GM04504 (cell line): ENCODE measurements around the gene TXNDC16.
"Not testable (repeated sequence)": the region's sequence is repeated elsewhere in the genome, so short reads cannot be mapped to it uniquely, and the experiment has no call there.

Source experiments
- DNase-seq: peaks from one replicate; pipeline ENCODE4 v3.0.0-alpha.2; 2012; ENCODE audit warnings: low read depth

Gene TXNDC16, protein sequence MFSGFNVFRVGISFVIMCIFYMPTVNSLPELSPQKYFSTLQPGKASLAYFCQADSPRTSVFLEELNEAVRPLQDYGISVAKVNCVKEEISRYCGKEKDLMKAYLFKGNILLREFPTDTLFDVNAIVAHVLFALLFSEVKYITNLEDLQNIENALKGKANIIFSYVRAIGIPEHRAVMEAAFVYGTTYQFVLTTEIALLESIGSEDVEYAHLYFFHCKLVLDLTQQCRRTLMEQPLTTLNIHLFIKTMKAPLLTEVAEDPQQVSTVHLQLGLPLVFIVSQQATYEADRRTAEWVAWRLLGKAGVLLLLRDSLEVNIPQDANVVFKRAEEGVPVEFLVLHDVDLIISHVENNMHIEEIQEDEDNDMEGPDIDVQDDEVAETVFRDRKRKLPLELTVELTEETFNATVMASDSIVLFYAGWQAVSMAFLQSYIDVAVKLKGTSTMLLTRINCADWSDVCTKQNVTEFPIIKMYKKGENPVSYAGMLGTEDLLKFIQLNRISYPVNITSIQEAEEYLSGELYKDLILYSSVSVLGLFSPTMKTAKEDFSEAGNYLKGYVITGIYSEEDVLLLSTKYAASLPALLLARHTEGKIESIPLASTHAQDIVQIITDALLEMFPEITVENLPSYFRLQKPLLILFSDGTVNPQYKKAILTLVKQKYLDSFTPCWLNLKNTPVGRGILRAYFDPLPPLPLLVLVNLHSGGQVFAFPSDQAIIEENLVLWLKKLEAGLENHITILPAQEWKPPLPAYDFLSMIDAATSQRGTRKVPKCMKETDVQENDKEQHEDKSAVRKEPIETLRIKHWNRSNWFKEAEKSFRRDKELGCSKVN

DNA sequence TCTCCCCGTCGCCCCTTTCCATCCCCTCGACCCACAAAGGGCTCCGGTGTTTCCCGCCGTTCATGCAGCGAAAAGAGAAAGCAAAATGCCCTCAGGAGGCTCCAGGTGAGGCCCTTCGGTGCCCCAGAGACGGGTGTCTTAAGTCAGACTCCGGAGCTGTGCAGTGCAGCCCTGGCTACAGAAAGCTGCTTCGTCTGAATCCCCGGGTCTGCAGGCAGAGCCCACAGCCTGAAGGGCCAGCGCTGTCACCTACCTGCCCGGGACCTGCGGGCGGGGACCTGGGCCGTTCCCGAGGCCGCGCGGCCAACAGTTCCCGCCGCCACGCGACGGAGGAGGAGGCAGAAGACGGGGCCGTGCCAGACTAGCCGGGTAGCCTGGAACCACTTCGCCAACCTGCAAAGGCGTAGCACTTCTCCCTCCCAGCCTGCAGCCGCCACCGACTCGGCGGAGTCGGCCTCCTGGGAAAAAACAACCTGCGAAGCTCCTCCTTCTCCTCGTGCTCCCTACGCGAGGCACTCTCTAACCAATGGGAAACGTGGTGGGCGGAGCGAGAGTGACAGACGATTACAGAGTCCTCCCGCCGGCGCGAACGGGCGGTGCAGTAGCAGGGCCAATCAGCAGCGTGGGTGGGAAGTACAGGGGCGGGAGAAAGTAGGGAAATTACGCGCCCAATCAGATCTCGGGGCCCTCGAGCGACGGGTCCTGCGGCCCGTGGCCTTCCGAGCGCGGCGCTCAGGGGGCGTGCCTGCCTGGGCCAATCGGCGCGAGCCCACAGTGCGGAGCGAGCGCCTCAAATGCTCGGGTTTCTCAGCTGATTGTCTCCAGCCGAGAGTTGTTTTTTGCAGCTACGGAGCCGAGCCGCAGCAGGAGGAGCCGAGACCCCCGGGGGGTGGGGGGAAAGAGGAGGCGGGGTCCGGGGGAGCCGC, at the start of gene TXNDC16, which contains the start of gene GPR137C:
TSS of gene TXNDC16 (minus strand) at position 443 of the 926 bp plus-strand sequence. CDS start 8,948 bp downstream, outside the sequence.
TSS of gene GPR137C (plus strand) at position 774 of the 926 bp plus-strand sequence. CDS start 312 bp downstream, outside the sequence.
- peak; percentile 98 for DNase-seq

DNA sequence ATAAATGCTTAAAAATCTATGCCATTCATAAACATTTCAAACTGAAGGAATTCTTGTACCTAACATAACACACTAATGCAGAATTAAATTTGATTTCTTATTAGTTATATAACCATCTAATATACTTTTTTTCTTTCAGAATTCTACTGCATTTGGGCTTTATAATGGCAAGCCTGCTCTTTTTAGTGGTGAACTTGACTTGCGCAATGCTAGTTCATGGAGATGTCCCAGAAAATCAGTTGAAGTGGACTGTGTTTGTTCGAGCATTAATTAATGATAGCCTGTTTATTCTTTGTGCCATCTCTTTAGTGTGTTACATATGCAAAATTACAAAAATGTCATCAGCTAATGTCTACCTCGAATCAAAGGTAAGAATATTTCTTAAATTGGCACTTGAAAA, 47.7 kb upstream of the TXNDC16 start:
- DNase-seq, result no peak

DNA sequence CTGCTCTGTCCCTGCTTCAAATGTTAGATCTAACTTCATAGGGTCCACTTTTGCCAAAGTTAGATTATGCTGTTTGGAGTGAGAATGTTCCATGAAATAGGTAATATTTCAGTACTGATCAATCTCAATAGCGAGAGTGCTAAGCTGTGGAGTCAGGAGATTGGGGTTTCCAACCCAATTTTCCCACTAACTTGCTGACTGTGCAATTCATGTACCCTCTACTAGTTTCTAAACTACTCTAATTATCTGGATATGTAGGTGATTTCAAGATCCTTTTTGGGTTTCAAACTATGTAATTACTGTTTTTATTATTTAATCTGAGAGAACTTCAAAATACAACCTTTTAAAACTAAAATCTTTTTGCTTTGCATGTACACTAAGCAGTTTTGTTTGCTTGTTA, 46.3 kb upstream of the TXNDC16 start:
- DNase-seq, result no peak

DNA sequence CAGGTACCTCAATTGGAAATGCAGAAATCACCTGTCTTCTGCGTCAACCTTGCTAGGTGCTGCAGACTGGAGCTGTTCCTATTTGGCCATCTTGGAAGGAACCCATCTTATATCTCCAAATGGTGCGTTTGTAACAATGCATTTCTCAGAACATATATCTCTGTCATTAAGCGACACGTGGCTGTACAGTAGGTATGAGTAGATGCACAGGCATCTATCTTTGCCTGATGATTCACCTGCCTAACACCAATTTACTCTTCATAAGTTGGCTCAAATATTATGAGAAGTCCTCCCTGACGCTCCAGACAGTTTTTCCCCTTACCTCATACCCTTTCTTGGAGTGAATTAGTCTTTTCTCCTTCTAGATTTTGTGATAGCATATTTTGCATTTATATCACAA, 44.6 kb upstream of the TXNDC16 start:
- no peak for DNase-seq

DNA sequence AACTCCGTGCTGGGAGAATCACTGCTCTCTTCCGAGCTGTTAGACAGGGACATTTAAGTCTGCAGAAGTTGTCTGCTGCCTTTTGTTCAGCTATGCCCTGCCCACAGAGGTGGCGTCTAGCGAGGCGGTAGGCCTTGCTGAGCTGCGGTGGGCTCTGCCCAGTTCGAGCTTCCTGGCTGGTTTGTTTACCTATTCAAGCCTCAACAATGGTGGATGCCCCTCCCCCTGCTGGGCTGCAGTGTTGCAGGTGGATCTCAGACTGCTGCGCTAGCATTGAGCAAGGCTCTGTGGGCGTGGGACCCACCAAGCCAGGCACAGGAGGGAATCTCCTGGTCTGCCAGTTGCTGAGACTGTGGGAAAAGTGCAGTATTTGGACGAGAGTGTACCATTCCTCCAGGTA, 44.0 kb upstream of the TXNDC16 start:
- DNase-seq, result no peak

DNA sequence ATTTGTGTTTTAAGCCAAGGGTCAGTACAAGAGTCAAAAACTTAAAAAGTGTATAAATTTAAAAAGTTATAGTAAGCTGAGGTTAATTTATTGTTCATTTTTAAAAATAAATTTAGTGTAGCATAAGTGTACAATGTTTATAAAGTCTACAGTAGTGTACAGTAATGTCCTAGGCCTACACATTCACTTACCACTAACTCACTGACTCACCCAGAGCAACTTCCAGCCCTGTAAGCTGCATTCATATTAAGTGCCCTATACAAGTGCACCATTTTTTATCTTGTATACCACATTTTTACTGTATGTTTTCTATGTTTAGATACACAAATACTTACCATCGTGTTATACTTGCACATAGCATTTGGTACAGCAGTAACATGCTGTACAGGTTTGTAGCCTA, 38.0 kb upstream of the TXNDC16 start:
- DNase-seq, result no peak

DNA sequence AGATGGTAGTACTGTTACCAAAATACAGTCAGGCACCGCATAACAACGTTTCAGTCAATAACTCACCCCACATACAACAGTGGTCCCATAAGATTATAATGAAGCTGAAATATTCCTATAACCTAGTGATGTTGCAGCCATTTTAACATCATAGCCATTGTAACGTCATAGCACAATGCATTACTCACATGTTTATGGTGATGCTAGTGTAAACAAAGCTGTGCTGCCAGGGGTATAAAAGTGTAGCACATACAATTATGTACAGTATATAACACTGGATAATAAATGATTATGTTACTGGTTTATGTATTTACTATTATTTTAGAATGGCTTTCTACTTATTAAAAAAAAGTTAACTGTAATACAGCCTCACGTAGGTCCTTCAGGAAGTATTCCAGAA, 37.3 kb upstream of the TXNDC16 start:
- no peak for DNase-seq

DNA sequence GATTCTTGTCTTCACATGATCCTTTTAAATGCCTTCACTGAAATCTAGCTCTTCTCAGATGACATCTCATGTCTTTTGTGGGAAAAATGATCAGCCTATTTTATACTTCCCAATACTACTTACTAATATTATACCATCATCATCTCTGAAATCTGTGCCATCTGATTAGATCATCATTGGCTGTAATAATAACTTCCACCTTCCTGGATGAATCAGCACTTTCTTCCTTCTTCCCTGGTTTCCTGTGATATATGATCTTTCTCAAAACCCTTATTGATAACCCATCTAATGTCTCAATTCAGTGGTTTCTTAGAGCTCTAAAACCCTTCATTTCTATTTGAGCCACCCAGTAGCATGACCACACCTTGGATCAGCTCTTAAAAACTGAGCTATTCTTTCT, 31.2 kb upstream of the TXNDC16 start:
- DNase-seq, result no peak

DNA sequence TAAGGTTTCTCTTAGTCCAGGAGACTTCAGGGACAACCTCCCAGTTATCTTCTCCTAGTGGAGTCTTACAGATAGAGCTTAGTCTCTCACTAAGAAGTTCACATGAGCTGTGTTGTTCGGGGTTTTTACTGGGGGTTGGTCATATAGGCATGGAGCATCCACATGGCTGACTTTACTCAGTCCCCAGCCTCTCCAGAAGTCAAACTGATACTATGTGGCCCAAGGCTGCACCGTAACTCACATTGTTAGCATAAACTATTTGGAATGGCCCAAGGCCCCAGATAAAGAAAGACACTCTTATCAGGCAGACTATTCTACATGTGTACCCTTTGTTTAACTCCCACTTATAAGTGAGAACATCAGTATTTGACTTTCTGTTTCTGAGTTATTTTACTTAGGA, 23.6 kb upstream of the TXNDC16 start:
- no peak for DNase-seq

DNA sequence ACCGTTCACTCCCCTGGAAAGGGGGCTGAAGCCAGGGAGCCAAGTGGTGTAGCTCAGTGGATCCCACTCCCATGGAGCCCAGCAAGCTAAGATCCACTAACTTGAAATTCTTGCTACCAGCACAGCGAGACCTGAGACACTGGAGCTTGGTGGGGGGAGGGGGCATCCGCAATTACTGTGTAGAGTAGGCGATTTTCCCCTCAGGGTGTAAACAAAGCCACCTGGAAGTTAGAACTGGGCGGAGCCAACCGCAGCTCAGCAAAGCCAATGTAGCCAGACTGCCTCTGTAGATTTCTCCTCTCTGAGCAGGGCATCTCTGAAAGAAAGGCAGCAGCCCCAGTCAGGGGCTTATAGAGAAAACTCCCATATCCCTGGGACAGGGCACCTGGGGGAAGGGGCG, 16.1 kb upstream of the TXNDC16 start:
- not testable (repeated sequence) for DNase-seq

DNA sequence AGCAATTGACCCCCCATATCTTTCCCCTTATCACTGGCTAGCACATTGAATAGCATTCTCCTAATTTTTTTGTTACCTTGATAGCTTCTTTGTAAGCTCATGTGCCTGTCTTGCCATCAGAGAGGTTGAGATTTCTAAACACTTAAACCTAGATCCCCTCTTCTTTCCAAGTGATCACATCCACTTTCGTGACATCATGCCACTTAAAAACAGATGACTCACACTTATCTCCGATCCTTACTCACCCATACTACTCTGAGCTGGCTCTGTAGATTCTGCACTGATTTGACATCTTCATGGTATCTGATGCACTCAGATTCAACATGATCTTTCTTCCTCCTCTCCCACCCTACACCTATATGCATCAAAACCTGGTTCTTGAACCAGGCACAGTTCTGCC, 10.8 kb upstream of the TXNDC16 start:
- DNase-seq, result no peak

DNA sequence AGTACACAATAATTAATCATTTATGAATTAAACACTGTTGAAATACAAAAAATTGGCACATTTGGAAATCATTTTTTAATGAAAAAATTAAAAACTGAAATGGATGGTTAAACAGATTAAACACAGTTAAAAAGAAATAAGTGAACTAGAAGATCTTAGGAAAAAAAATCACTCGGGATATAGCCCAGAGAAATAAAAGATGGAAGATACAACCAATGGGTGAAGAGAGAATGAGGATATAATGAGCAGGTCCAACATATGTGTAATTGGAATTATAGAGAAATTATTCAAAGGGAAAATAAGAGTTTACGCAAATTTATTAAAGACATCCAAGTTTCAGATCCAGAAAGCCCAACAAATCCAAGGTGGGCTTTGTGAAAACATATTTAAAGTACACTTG, 6.4 kb upstream of the TXNDC16 start:
- no peak for DNase-seq

DNA sequence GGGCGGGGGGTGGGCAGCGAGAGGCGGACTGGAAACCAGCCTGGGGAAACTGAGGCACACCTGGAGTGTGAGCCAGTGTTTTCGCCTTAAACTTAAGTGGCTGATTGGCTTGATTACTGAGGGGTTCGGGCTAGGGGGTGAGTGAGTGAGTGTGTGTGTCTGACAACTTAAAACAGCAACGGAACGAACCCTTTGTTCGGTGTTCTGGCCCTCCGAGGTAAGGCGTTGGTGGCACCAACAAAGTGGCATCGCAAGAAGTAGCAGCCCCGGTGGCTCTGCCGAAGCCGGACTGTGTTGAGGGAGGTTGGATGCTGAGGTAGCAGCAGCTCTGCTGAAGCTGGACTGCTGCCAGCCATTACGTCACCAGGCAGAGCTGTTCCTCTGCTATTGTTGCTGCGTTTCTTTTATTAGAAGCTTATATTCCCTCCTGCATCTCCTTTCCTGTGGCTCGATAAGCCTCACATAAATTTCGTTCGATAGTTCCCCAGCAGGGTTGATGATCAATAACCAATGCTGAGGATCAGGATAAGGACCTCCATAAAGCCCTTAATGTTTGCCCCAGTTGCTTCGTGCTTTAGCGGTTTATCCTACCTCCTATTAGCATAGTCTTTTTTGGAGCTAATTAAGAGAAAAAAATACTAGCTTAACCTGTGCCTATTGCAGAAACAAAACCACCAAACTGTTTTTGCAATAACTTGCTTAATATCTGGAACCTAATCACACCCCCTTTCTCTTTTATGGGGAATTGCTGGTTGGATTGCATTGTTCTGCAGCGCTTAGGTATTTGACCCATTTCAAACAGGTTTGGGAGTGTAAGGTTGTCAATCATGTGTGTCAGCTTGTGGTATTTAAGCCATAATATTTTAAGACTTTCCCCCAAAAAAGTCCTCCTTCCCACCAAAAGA, 1.6 kb upstream of the TXNDC16 start:
- DNase-seq, result peak; percentile 51

DNA sequence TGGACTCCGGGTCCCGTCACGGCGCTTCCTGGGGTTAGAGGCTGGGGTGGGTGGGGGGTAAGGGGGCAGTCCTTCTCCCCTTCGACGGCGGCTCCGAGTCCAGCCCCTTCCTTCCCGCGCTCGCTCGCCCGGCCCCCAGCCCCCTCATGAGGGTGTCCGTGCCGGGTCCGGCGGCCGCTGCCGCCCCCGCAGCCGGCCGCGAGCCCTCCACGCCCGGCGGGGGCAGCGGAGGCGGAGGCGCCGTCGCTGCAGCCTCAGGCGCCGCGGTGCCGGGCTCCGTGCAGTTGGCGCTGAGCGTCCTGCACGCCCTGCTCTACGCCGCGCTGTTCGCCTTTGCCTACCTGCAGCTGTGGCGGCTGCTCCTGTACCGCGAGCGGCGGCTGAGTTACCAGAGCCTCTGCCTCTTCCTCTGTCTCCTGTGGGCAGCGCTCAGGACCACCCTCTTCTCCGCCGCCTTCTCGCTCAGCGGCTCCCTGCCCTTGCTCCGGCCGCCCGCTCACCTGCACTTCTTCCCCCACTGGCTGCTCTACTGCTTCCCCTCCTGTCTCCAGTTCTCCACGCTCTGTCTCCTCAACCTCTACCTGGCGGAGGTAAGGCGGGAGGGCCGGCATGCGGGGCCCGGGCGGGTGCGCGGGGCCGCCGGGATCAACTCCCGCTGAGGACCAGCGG, 831 bp upstream of the TXNDC16 start:
- no peak for DNase-seq

DNA sequence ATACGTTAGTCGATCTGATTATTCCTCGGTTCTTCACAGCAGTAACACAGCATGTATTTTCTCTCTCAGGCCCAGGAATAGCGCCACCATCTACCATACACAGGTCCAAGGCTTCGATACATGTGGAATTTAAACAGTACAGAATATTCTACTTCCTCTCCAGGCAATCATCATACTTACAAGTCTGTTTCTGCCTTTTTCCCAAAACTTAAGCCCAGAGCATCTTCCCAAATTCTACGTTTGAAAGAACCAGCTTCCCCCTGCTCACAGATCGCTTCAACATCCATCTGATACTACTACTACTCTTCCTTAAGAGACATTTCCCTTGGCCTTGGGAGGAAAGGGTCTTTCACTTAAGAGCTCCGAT, 626 bp downstream of the TXNDC16 start:
- no peak for DNase-seq

DNA sequence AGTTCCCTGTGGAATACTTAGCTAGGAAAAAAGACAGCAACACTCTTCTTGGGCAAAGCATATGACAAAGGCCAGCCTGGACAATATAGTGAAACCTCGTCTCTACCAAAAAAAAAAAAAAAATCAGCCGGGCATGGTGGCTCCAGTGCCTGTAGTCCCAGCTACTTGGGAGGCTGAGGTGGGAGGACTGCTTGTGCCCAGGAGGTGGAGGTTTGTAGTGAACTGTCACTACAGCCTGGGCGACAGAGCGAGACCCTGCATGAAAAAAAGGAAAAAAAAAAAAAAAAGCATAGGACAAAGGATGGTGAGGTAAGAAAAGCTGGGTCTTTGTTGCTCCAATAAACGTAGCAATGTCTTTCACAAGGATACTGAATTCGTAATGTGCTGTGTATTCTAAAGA, 1.1 kb downstream of the TXNDC16 start:
- DNase-seq, result no peak

DNA sequence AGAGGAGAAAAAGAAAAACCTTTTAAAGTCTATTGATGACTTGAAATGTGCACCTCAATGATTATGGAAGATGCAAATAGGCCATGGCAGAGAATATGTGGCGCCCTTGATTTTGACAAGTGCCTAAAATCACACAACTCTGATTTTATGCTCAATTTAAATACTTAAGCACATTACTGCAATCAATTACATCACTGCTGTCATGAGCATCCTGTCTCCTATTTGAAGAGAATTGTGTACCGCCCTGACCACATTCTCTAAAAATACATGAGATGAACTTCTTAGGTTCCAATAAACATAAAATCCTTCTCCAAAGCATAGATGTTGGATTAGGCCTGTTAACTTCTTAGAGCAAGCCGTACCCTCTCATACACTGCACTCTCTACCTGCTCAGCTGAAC, 1.6 kb downstream of the TXNDC16 start:
- DNase-seq, result no peak

DNA sequence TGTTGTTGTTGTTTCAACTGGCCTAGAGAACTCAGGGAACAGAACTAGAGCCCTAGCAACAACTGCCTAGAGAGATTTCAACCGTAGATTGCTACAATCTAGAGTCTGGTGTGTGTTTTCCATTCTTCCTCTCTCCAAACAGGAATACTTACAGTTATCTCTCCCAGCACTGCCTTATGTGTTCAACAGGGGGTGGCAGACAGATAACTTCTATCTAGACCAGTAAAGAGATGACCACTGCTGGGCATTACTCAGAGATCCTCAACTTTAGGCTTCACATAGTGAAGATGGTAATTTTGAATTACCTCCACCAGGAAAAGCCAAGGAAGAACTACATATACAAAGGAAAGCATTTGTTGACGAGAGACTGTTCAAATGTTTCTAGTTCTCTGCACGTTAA, 4.8 kb downstream of the TXNDC16 start:
- no peak for DNase-seq

DNA sequence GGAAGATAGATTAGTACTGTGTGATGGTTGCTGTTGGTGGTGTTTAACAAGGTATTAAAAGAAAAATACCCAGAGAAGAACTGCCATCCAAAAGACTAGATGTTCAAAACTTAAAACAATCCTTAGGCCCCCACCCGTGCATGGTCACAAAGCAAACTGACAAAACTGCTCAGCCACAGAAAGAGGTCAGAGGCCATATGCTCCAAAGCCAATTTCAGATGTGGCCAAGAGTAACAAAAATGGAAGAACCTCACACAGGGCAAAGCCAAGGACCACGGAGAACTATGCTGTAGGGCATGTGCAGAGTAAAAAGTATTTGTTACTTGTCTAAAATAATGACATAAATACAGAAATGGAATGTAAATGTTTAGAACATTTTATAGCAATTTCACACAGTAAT, 5.3 kb downstream of the TXNDC16 start:
- no peak for DNase-seq

DNA sequence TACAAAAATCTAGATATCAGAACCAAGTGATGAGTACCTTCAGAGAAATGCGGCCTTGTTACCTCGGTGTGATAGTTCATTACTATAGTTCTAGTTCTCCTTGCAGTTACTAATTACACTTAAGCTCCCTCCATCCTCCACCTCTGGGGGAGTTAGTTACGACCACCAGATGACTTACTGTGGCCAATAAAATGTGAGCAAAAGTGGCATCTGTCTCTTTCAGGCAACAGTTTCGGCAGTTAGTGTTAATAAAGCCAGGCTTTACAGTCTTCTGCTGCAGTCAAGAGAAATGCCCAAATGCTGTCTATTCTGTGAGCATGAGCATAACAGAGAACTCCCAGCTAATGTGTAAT, 6.0 kb downstream of the TXNDC16 start:
- no peak for DNase-seq
